Adrenal gland (tissue), 5 donors: ENCODE measurements around the gene KIF26B.

ENCODE experiments used
- CTCF ChIP-seq, 6 experiments: fragments of 450-650 bp in 4 of 6; fragments of 200-600 bp in 2 of 6; sonication (generic) in 1 of 6; IDR thresholded peaks; 1 replicate in 5 of 6; 2 replicates in 1 of 6; pipeline versions ENCODE4 v1.5.1 to v1.8.0; 2016 to 2021; ENCODE audit warnings: antibody characterized with exemption in 6 of 6, mild to moderate bottlenecking in 2 of 6, moderate library complexity in 1 of 6
- POLR2A ChIP-seq, 2 donors: fragments of 450-650 bp; IDR thresholded peaks; one replicate each; pipeline ENCODE4 v1.6.1; 2017; ENCODE audit warnings: antibody characterized with exemption in 2 of 2, mild to moderate bottlenecking in 2 of 2, moderate library complexity in 1 of 2
- donor health status: DM: no; HTN: no; CAD: no.

- no peak for TF ChIP-seq POLR2A (IDR thresholded peaks at IDR 0.05)
- no peak for TF ChIP-seq CTCF (IDR thresholded peaks at IDR 0.05)
These were observed 241.8 kb downstream of the KIF26B start for GRCh38 chr1:245396615-245397014.
